Calu3 (cell line): ENCODE results near the gene CKS2. TPM values are rescaled to one million over a fixed set of nuclear protein-coding genes. Genes with fewer than 3 reads are reported as not detected.
"Not testable (repeated sequence)": the region's sequence is repeated elsewhere in the genome, so short reads cannot be mapped to it uniquely, and the experiment has no call there.

Source experiments
- BruUV-seq: library from RNA; stranded (reverse); fragments of 400-500 nt; replicated peaks from 2 replicates; lab custom pipeline; 2021; lab: Mats Ljungman, UMichigan
- CTCF ChIA-PET: fragments of 300-600 bp; sonication (Branson Sonifier 250); formaldehyde crosslinking; loops from one replicate; lab custom pipeline; 2022; ENCODE audit warnings: antibody characterized with exemption; lab: Charles Lee
- DNase-seq: peaks from one replicate; pipeline ENCODE4 v3.0.0; 2022
- H3K27ac Mint-ChIP-seq: one replicate; pipeline ENCODE4 v1.8.0; 2022; ENCODE audit warnings: mixed read lengths; ENCODE audit not compliant: unreplicated experiment
- H3K27me3 Mint-ChIP-seq: one replicate; pipeline ENCODE4 v1.8.0; 2022; ENCODE audit warnings: mixed read lengths; ENCODE audit not compliant: unreplicated experiment
- H3K36me3 Mint-ChIP-seq: one replicate; pipeline ENCODE4 v1.8.0; 2022; ENCODE audit warnings: mild to moderate bottlenecking, moderate library complexity, mixed read lengths; ENCODE audit not compliant: insufficient read depth, unreplicated experiment
- H3K4me1 Mint-ChIP-seq: one replicate; pipeline ENCODE4 v1.8.0; 2022; ENCODE audit warnings: mild to moderate bottlenecking, low read depth, mixed read lengths; ENCODE audit not compliant: unreplicated experiment
- H3K4me3 Mint-ChIP-seq: one replicate; pipeline ENCODE4 v1.8.0; 2022; ENCODE audit warnings: mild to moderate bottlenecking, low read depth, moderate library complexity, mixed read lengths; ENCODE audit not compliant: unreplicated experiment
- H3K9me3 Mint-ChIP-seq: one replicate; pipeline ENCODE4 v1.8.0; 2022; ENCODE audit warnings: low read depth, mixed read lengths; ENCODE audit not compliant: unreplicated experiment
- CTCF ChIP-seq: fragments of 200-600 bp; IDR thresholded peaks from one replicate; pipeline ENCODE4 v1.8.0; 2022; ENCODE audit warnings: antibody characterized with exemption; ENCODE audit not compliant: unreplicated experiment
- intact Hi-C: fragments of 100-400 bp; cut with micrococcal nuclease; formaldehyde crosslinking; loops from one replicate; pipeline ENCODE4 v1.10.0; 2022; ENCODE audit not compliant: unreplicated experiment
- total RNA-seq: library from RNA; stranded (reverse); gene quantifications from 2 replicates; pipeline ENCODE4 v1.2.3, GENCODE V29; 2022

The CKS2 gene
- total RNA-seq, 1 experiment from 2014 or later, result 116 TPM

GRCh38 chr9:89295400-89295799 is 15.6 kb upstream of the CKS2 start:
- DNase-seq, result no peak
- Mint-ChIP-seq H3K4me1 (no peaks in the 10 kb centered on the region), H3K4me3 (no peak overlapping the region), H3K27ac (no peak overlapping the region), H3K9me3 (peaks cover 5% of the 10 kb centered on the region), H3K27me3 (no peaks in the 10 kb centered on the region), H3K36me3 (no peaks in the 10 kb centered on the region)
- CTCF ChIA-PET, result no interaction called here
- intact Hi-C loops, result no loop called here
- BruUV-seq, result no TSS peak
- no peak for TF ChIP-seq CTCF

- H3K4me1 Mint-ChIP-seq, H3K27ac Mint-ChIP-seq, BruUV-seq, DNase-seq, H3K36me3 Mint-ChIP-seq, H3K9me3 Mint-ChIP-seq, CTCF ChIA-PET, intact Hi-C loops, H3K27me3 Mint-ChIP-seq, H3K4me3 Mint-ChIP-seq: not testable (repeated sequence)
Measured at GRCh38 chr9:89301996-89302395, 9.0 kb upstream of the CKS2 start.

- no TSS peak for BruUV-seq
- intact Hi-C loops, result no loop called here
- peaks cover under 1% of the 10 kb centered on the region for H3K36me3 Mint-ChIP-seq
- no peak for DNase-seq
- H3K9me3 Mint-ChIP-seq, result no peaks in the 10 kb centered on the region
- no peaks in the 10 kb centered on the region for H3K4me1 Mint-ChIP-seq
- H3K4me3 Mint-ChIP-seq, result no peak overlapping the region
- CTCF ChIA-PET, result no interaction called here
- TF ChIP-seq CTCF, result no peak
- no peaks in the 10 kb centered on the region for H3K27me3 Mint-ChIP-seq
- no peak overlapping the region for H3K27ac Mint-ChIP-seq
Measured at GRCh38 chr9:89304020-89304833, 6.8 kb upstream of the CKS2 start.

GRCh38 chr9:89304834-89305188 is 6.2 kb upstream of the CKS2 start:
- intact Hi-C loops, result no loop called here
- no peaks in the 10 kb centered on the region for H3K4me1 Mint-ChIP-seq
- H3K27ac Mint-ChIP-seq, result no peak overlapping the region
- H3K27me3 Mint-ChIP-seq, result no peaks in the 10 kb centered on the region
- BruUV-seq, result no TSS peak
- H3K36me3 Mint-ChIP-seq, result peaks cover 6% of the 10 kb centered on the region
- no peak for TF ChIP-seq CTCF
- no peak for DNase-seq
- CTCF ChIA-PET, result no interaction called here
- no peak overlapping the region for H3K4me3 Mint-ChIP-seq
- H3K9me3 Mint-ChIP-seq, result no peaks in the 10 kb centered on the region

GRCh38 chr9:89305868-89306267 is 5.1 kb upstream of the CKS2 start:
- no peak for DNase-seq
- H3K4me1 Mint-ChIP-seq, result no peaks in the 10 kb centered on the region
- intact Hi-C loops, result no loop called here
- H3K36me3 Mint-ChIP-seq, result peaks cover 17% of the 10 kb centered on the region
- no peaks in the 10 kb centered on the region for H3K27me3 Mint-ChIP-seq
- no TSS peak for BruUV-seq
- no peak overlapping the region for H3K27ac Mint-ChIP-seq
- H3K9me3 Mint-ChIP-seq, result no peaks in the 10 kb centered on the region
- CTCF ChIA-PET, result no interaction called here
- no peak overlapping the region for H3K4me3 Mint-ChIP-seq
- no peak for TF ChIP-seq CTCF
